Right atrium auricular region (tissue), 2 donors: ENCODE measurements around the gene TNNI3K. TPM values are rescaled to one million over a fixed set of nuclear protein-coding genes. Genes with fewer than 3 reads are reported as not detected.

Experiments used
- DNase-seq: peaks from one replicate; pipeline ENCODE4 v3.0.0-alpha.2; 2019; ENCODE audit warnings: low spot score
- H3K27ac ChIP-seq, 2 donors: fragments of 200-600 bp; sonication (generic); 1 replicate in 1 of 2; 2 replicates in 1 of 2; pipeline ENCODE4 v1.5.1; 2016 to 2019
- H3K27me3 ChIP-seq, 2 donors: fragments of 200-600 bp; sonication (generic); one replicate each; pipeline versions ENCODE4 v1.5.1 to v1.6.0; 2017 to 2019
- H3K36me3 ChIP-seq: fragments of 200-600 bp; sonication (generic); one replicate; pipeline ENCODE4 v1.5.1; 2016
- H3K4me1 ChIP-seq, 2 donors: fragments of 200-600 bp; sonication (generic); one replicate each; pipeline versions ENCODE4 v1.5.1 to v1.6.0; 2017 to 2019
- H3K4me3 ChIP-seq, 2 donors: fragments of 200-600 bp; sonication (generic); 1 replicate in 1 of 2; 2 replicates in 1 of 2; pipeline ENCODE4 v1.5.1; 2017 to 2019; ENCODE audit warnings: mild to moderate bottlenecking in 1 of 2, moderate library complexity in 1 of 2
- H3K9me3 ChIP-seq, 2 donors: fragments of 200-600 bp; sonication (generic); one replicate each; pipeline ENCODE4 v1.5.1; 2019
- total RNA-seq, 2 donors: library from RNA; depleted of rRNA; stranded (reverse); fragments of >200 nt; gene quantifications; one replicate each; pipeline ENCODE4 v1.1.0, GENCODE V29; 2016
- TF ChIP-seq, protein P1 (sequence below), 2 donors: fragments of 200-600 bp; sonication (generic); IDR thresholded peaks; one replicate each; pipeline ENCODE4 v1.5.1; 2019; ENCODE audit warnings: antibody characterized with exemption in 2 of 2

TNNI3K gene
- total RNA-seq, 2 donors from 2014 or later, result 14.6 to 18.3 TPM

DNA sequence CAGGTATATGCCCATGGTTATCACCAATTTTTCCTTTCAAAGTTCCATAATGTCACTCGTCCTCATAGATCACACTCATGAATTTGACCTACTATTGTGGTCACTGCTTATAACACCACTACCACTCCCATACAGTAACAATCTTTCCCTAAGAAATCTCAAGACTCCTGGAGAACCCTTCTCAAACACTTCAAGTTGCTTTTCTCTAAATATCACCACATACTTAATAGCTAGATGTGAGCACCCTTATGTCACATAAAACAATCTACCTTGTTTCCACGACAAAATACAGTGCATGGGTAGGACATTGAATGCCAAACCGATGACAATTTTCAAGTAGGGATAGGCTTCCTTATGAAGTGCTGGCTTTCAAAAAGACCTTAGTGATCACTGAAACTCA, 172.7 kb downstream of the TNNI3K start:
- H3K27me3 ChIP-seq, result no peaks in the 10 kb centered on the region
- H3K27ac ChIP-seq, result no peak overlapping the region
- H3K4me1 ChIP-seq, result no peaks in the 10 kb centered on the region
- no peak for DNase-seq
- H3K4me3 ChIP-seq, result no peak overlapping the region
- H3K9me3 ChIP-seq, result no peaks in the 10 kb centered on the region
- TF ChIP-seq, protein P1, sequence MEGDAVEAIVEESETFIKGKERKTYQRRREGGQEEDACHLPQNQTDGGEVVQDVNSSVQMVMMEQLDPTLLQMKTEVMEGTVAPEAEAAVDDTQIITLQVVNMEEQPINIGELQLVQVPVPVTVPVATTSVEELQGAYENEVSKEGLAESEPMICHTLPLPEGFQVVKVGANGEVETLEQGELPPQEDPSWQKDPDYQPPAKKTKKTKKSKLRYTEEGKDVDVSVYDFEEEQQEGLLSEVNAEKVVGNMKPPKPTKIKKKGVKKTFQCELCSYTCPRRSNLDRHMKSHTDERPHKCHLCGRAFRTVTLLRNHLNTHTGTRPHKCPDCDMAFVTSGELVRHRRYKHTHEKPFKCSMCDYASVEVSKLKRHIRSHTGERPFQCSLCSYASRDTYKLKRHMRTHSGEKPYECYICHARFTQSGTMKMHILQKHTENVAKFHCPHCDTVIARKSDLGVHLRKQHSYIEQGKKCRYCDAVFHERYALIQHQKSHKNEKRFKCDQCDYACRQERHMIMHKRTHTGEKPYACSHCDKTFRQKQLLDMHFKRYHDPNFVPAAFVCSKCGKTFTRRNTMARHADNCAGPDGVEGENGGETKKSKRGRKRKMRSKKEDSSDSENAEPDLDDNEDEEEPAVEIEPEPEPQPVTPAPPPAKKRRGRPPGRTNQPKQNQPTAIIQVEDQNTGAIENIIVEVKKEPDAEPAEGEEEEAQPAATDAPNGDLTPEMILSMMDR (IDR thresholded peaks at IDR 0.05), result no peak
- H3K36me3 ChIP-seq, result no peaks in the 10 kb centered on the region

DNA sequence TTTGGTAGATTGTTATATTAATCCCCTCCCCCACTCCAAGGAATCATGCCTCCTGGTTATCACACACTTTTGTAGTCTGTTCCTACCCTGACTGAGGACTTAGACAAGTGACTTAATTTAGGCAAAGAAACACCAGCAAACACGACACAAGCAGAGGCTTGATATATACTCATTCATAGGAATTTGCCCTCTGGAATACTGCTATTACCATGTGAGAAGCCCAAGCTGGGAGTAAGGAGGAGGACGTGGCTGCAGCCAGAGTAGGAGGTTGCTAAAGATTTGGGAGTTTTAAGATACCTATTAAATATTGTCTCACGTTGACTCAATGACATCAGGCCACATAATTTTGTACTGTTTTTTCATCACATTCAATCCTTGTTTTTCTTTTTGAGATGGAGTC, 177.1 kb downstream of the TNNI3K start:
- TF ChIP-seq, protein P1 (IDR thresholded peaks at IDR 0.05), result no peak
- Histone ChIP-seq H3K36me3 (no peaks in the 10 kb centered on the region), H3K27ac (no peak overlapping the region), H3K4me1 (no peaks in the 10 kb centered on the region), H3K27me3 (no peaks in the 10 kb centered on the region), H3K4me3 (no peak overlapping the region), H3K9me3 (no peaks in the 10 kb centered on the region)
- no peak for DNase-seq

DNA sequence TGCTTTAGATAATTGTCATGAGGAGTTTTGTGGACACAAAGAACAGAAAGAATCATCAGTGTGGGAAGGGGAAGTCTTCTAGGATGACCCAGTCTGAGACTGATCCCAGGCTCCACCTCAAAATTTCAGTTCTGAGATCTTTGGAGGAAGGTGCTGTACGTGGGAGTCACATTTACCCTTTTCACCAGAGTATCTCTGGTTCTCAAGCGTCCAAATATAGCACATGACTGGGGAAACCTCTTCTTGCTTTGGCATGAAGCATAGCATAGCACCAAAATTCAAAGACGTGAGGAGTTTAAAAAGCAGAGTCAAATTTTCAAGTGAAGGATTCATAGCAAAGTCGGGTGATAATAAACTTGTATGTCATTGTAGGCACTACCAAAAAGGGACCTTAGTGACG, 180.7 kb downstream of the TNNI3K start:
- H3K4me3 ChIP-seq, result no peak overlapping the region
- H3K36me3 ChIP-seq, result no peaks in the 10 kb centered on the region
- no peak overlapping the region for H3K27ac ChIP-seq
- TF ChIP-seq, protein P1 (IDR thresholded peaks at IDR 0.05), result no peak
- no peaks in the 10 kb centered on the region for H3K4me1 ChIP-seq
- no peak for DNase-seq
- no peaks in the 10 kb centered on the region for H3K9me3 ChIP-seq
- H3K27me3 ChIP-seq, result no peaks in the 10 kb centered on the region

DNA sequence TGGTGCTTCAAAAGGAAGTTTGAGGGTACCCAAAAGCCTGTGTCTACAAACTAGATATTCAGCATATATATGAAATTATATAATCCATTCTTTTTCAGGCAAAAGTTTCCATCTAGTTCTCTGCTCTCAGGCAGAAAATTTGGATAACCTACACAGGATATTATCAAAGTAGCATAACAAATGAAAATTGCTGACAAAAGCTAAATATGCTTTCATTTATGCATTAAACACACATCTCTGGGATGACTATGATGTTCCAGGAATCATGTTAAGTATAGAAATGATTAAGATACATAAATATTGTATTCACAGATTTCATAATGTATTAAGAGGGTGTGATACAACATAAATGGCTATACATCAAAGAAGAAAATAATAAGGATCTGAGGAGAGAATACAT, 184.4 kb downstream of the TNNI3K start:
- Histone ChIP-seq H3K4me1 (no peaks in the 10 kb centered on the region), H3K4me3 (no peak overlapping the region), H3K9me3 (no peaks in the 10 kb centered on the region), H3K27me3 (no peaks in the 10 kb centered on the region), H3K27ac (no peak overlapping the region), H3K36me3 (no peaks in the 10 kb centered on the region)
- no peak for DNase-seq
- TF ChIP-seq, protein P1 (IDR thresholded peaks at IDR 0.05), result no peak

DNA sequence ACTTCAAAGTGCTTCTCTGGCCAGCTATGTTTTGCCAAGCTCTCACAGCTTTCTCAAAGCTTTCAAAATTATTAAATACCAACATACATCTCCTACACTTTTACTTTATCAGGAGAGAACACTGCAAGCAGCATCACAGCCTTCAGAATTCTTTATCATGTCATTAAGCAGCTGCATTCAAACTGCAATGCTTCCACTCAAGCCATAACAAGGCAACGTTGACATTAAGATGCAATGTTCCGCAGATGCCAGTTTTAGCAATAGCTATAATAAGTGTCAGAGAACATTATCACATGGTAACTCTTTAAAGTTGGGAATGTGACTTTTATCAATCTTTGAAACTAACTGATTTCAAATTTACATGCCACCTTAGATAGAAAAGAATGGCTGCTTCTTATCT, 185.3 kb downstream of the TNNI3K start:
- no peak overlapping the region for H3K4me3 ChIP-seq
- no peak overlapping the region for H3K27ac ChIP-seq
- H3K36me3 ChIP-seq, result no peaks in the 10 kb centered on the region
- H3K27me3 ChIP-seq, result no peaks in the 10 kb centered on the region
- no peak for DNase-seq
- TF ChIP-seq, protein P1 (IDR thresholded peaks at IDR 0.05), result no peak
- H3K4me1 ChIP-seq, result no peaks in the 10 kb centered on the region
- H3K9me3 ChIP-seq, result no peaks in the 10 kb centered on the region
